ENCODE measurements around the gene PRDX3.
"Not testable (repeated sequence)": the region's sequence is repeated elsewhere in the genome, so short reads cannot be mapped to it uniquely, and the experiment has no call there.

Gene PRDX3

DNA sequence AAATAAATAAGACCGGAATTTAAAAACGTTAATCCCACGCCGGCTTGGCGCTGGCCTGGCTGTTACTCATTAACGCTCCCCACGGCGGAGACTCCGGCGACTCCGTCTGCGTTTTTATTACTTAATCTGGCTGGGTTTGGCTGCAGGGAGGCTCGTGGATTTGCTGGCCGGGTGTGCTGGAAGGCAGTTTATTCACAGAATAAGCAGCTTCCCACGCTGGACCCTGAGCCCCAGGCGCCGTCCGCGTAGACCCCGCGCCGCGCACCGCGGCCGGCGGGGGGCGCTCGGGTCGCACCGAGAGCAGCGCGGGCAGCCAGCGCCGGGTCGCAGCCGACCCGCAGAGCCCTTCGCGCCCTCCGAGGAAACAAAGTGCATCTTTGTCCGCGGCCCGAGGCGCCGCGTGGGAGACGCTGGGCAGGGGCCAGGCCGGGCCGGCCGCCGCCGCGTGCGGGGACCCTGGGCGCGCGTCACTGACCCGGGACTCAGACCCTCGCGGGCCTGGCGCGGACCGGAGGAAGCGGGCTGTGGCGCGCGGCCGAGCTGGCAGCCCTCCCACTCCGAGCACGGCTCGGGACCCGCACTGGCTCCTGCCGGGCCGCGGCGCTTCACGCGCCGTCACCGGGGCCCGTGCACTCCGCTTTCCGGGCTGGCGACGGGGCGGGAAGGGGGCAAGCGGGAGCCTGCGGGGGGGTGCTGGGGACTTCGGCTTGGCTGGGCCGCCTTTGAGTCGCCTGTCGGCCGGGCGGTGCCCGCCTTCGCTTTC is 28.2 kb upstream of the PRDX3 start:
- in situ Hi-C loops (cut with MboI; ENCODE audit: low sequenced_read_pairs) = no loop called here

DNA sequence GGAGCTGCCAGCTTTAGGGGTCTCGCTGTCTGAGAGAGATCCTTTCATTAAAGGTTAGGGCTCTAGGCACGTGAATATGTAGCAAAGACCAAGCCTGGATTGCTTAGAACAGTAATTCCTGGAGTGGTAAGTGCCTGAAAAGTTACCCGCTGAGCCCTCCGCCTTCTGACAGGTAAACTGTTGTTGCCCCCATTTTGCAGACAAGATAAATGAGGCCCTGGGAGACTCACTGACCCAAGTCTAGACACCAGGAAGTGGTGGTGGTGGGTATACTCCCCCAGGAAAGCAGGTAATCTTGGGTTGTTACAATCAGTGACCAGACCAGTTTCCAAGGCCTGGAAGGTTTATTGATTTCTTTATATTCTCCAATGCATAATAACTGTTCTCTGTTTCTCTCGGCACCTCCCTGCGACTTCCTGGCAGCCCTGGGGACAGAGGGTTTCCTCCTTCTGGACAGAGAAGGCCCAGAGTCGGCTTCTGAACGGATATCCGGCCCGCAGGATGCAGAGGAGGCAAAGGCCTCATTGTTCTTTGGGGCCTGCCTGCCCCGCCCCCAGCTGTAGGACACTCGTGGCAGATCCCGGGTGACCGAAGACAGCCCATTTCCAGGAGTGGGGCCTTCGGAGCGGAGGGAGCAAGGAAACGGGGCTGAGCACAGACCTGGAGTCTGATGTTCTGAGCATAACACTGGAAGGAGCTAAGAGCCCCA is 27.4 kb upstream of the PRDX3 start:
- in situ Hi-C loops (cut with MboI; ENCODE audit: low sequenced_read_pairs) = no loop called here

DNA sequence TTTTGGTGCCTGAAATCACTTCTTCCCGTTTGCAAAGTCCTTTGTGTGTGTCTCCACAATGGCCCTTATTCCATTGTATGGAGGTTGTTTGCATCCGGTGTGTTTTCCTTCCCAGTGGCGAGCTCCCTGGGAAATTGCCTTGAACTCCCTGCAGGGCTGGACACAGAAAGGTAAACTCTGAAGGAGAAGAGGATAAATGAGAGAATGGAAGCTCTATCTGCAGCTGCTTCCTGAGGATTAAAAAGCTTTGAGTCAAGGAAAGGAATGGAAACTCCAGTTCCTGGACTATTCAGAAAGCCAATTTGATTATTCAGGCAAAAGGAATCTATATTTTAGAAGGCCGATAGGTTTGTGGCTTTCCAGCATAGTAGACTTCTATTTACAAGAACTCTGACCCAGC is 24.4 kb upstream of the PRDX3 start:
- in situ Hi-C loops (cut with MboI; ENCODE audit: low sequenced_read_pairs) = no loop called here

DNA sequence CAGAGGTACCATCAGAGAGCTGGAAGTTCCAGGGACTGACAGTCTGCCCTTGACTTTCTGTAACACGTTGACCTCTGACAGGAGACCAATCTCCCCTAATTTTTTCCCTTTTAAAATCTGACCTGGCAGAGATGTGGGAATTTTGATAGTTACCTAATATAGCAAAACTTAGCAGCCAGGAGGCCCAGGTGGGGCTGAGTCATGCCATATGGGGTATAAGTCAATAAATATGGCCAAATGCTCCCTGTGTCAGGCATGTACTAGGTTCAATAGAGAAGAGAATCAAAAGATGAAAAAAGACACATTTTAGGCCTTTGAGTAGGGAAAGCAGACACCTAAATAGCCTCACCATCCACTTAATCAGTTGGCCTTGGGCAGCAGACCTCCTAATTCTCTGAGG is 22.6 kb upstream of the PRDX3 start:
- in situ Hi-C loops (cut with MboI; ENCODE audit: low sequenced_read_pairs) = no loop called here

DNA sequence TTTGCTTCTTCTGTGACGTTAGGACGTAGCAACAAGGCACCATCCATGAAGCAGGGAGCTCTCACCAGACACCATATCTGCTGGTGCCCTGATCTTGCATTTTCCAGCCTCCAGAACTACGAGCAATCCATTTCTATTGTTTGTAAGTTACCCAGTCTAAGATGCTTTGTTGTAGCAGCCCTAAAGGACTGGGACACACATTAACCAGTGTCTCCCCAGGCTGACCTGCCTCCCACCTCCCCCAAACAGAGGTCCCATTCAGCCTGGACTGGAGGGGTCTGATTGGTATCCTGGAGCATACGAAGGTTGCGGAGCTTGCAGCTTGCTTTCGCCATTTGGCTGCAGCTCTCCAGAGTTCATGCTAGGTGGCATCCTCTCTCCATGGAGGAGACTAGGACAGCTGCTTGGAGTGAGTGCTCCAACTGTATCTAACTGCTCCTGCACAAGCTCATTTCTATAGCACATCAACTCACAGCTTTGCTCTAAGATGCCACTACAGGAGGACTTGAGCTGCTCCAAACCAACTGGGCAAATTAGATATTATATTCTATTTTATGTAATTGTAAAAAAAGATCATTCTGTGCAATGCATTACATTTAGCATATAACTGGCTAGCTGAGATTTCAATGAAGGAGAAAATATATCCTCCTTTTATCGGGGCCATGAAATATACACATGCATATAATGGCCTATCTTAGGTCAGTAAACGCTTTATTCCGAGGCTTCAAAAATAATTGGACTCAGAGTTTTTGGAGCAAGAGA is 20.8 kb upstream of the PRDX3 start:
- in situ Hi-C loops (cut with MboI; ENCODE audit: low sequenced_read_pairs) = no loop called here

DNA sequence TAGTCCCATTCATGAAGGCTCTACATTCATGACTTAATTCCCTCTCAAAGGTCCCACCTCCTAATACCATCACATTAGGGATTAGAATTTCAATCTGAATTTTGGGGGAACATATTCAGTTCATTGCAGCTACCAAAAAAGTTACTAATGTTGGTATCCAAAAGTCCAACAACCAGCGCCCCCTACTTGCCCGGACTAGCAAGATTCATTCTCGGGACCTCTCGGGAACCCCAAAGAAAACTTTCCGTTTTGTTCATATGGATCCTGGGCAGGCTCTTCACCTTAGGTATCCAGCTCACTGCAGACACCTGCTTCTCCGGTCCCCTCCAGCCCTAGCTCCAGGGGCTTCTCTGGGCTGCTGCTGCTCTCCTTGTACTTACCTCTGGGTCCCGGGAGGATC is 19.8 kb upstream of the PRDX3 start:
- in situ Hi-C loops (cut with MboI; ENCODE audit: low sequenced_read_pairs) = no loop called here

DNA sequence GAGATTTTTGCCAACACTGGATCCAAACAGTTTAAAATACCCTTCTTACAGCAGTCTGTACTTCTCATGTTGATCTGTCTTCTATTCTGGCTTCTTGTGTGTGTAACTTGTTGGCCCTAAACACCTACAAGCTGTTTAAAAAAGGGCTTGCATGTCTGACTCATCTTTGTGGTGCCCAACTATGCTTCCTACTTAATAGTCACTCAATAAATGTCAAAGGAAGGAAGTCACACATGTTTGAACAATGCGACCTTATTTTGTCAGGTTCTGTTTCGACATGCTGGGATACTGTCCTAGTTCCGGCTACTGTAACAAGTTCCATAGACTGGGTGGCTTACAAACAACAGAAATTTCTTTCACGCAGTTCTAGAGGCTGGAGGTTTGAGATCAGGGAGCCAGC is 19.3 kb upstream of the PRDX3 start:
- in situ Hi-C loops (cut with MboI; ENCODE audit: low sequenced_read_pairs) = no loop called here

DNA sequence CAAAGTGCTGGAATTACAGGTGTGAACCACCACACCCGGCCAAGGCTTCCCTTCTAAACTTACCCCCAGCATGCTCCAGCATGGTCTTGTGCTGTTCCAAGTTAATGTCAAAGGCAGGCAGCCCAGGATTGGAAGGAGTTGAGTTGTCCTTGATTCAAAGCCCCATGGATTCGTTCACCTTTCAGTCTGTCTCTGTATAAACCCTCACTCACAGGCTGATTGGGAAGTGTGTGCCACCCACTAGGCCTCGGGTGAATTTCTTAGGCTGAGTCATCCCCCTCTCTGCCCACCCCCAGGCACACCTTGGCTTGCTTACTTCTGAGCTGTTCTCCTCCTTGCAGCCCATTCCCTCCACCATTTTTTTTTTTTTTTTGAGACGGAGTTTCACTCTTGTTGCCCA is 13.3 kb upstream of the PRDX3 start:
- in situ Hi-C loops (cut with MboI; ENCODE audit: low sequenced_read_pairs) = no loop called here

DNA sequence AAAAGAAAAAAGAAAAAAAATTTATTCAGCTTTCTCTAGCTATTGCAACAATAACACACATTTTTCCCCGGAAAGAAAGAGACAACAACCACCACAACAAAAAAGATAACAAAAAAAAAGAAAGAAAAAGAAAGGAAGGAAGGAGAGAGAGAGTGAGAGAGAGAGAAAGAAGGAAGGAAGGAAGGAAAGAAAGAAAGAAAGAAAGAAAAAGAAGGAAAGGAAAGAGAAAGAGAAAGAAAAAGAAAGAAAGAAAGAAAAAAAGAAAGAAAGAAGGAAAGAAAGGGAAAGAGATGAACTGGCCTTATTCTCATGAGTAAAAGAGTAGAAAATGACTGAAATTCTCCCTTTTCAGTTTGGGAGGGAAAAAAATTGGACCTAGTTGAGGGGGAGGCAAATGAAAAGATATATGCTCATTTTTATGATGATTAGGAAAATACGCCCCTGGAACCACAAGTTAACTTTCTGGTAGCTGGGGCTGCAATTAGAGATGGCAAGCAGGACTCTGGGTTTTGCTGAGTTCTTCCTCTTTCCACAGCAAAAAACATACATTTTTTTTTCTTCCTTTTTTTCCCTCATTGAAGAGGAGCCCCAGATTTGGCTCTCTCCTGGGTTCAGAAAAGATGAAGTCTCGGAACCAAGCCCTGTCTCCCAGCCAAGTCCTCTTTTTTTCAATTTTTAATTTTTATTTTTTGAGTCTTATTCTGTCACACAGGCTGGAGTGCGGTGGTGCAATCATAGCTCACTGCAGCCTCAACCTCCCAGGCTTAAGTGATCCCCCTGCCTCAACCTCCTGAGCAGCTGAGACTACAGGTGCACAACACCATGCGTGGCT is 12.6 kb upstream of the PRDX3 start:
- in situ Hi-C loops (cut with MboI; ENCODE audit: low sequenced_read_pairs) = no loop called here

DNA sequence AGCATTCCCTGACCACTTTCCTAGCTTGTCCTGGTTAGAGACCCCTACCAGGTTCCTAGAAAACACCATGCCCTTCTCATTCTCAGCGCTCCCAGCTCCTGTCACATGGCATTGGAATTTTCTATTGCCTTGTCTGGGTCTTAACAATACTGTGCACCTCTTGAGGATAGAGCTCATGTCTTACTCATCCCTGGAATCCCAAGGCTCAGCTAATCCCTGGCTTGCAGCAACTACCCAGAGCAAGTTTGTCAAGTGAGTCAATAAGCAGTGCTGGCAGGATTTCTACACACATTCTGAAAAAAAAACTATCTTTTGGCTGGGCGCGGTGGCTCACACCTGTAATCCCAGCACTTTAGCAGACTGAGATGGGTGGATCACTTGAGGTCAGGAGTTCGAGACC is 11.7 kb upstream of the PRDX3 start:
- in situ Hi-C loops (cut with MboI; ENCODE audit: low sequenced_read_pairs) = no loop called here

DNA sequence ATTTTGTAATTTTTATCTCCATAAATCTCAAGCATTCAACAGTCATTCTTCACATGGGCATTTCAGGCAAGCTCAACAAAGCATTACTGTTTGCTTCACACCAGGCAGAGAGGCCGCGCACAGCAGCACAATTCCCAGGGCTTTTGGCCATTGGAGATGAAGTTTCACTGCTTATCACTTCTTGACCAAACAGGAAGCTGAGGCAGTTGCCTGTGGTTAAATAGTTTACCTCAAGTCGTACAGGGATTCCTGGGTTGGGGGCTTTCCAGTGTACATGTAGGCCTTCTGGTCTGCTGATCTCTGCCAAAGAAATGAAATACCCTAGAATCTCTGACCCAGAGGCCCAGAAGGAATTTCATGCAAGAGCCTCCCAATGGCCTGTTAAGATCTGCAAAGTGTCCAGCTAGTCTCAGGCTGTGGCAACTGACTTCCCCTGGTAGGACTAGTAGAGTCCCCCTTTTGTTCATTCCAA is 11.2 kb upstream of the PRDX3 start:
- in situ Hi-C loops (cut with MboI; ENCODE audit: low sequenced_read_pairs) = no loop called here

DNA sequence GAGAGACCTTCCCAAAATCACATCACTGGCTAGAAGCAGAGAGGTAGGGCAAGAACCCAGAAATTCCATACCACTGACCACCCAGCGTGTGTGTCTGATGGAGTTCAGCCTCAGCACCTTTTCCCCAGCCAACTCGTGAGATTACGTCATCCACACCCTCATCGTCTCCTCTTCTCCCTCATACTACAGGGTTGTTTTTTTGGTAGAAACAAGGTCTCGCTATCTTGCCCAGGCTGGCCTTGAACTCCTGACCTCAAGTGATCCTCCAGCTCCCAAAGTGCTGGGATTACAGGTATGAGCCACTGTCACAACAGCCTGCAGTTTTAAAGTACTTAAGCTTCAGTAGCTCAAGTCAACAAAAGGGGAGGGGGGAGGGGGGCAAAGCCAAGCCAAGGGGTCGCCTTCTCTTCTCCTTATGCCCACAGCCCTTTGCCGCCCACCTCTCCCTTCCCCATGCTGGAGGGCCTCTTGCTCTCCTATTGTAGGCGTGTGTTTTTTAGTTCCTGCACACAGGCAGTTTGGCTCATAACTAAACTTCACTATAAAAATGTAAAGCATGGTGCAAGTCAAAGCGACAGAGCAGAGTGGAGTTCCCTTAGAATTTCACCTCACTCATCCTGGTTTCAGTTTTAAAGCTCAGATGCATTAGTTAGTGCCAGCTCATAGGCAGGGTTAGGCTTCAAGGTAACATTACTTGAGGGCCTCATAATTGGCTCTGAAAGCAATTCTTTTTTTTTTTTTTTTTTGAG is 5.2 kb upstream of the PRDX3 start:
- in situ Hi-C loops (cut with MboI; ENCODE audit: low sequenced_read_pairs) = no loop called here

DNA sequence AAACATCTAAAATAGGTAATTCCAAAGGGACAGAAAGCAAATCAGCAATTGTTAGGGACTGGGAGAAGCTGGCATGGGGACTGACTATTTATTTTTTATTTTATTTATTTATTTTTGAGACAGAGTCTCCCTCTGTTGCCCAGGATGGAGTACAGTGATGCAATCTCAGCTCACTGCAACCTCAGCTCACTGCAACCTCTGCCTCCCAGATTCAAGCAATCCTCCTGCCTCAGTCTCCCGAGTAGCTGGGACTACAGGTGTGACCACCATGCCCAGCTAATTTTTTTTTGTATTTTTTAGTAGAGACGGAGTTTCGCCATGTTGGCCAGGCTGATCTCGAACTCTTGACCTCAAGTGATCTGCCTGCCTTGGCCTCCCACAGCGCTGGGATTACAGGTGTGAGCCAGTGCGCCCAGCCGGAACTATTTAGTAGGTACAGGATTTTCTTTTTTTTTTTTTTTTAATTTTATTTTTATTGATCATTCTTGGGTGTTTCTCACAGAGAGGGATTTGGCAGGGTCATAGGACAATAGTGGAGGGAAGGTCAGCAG is 2.3 kb upstream of the PRDX3 start:
- in situ Hi-C loops (cut with MboI; ENCODE audit: low sequenced_read_pairs) = not testable (repeated sequence)

DNA sequence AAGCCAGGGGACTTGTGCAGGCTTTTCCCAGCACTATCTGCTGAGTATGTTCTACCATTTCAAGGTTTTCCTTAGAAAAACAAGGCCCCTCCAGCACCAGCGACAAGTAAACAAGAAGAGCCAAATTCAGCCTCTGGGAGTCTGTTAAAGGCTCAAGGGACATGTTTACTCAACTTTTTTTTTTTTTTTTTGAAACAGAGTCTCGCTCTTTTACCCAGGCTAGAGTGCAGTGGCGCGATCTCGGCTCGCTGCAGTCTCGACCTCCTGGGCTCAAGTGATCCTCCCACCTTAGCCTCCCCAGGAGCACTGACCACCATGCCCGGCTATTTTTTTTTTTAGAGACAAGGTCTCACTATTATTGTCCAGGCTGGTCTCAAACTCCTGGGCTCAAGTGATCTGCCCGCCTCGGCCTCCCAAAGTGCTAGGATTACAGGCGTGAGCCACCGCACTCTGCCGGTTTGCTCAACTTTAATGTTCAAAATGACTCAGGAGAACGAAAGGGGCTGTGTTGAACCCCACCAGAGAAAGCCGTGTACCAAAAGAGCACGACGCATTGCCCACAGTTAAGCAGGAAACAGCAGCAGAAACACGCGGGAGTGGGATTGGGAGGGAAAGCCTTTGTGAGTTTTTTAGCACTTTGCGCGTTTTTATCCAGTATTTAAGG is 772 bp downstream of the PRDX3 start:
- in situ Hi-C loops (cut with MboI; ENCODE audit: low sequenced_read_pairs) = no loop called here

DNA sequence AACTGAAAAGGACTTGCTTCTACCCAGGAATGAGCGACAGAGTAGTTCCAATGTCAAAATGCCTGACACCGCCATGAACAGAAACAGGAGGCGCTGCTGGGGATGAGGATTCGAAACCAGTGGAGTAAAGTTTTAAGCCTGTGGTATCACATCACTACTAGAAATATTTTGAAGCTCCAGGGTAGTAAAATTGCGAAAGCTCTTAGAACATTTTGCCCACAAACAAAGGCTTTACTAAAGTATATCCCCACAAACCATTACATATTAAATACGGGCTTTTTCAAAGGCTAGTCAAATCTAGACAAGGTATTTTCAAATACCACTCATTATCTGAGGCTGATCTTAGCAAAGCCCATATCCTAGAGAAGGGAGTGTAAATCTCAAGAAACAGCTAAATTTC is 2.4 kb downstream of the PRDX3 start:
- in situ Hi-C loops (cut with MboI; ENCODE audit: low sequenced_read_pairs) = no loop called here

DNA sequence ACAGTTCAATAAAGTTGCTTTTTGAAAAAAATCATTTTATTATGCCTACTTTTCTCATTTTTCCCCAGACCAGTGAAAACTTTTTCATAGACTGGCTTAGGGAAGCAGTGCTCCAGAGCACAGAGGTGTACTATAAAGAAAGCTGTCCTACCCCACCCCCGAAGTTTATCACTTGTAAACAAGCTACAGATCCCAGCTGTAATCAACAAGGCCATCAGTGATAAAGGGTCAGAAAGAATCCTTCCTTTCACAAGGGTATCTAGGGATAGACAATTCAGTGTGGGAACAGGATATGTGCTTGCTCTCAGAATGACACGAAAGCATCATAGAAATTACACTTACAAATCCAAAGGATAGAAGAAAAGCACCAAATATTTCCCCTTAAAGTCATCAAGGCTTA is 4.5 kb downstream of the PRDX3 start:
- in situ Hi-C loops (cut with MboI; ENCODE audit: low sequenced_read_pairs) = no loop called here

DNA sequence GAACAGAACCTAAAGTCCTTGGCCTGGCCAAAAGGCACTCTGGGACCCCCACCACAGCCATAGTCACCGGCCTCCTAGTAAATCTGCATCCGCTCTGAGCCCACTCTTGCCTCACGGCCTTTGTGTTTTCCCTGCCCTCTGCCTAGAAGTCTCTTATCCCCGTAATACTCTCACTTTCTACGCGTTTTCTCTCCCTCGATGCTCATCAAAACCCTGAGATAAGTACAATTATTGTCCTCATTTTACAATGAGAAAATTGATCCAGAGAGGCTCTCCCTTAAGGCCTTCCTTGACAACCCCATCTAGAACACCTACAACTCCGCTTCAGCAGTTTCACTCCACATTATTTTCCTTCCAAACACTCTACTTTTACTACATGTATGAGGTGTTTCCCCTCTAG is 11.6 kb downstream of the PRDX3 start:
- in situ Hi-C loops (cut with MboI; ENCODE audit: low sequenced_read_pairs) = no loop called here

DNA sequence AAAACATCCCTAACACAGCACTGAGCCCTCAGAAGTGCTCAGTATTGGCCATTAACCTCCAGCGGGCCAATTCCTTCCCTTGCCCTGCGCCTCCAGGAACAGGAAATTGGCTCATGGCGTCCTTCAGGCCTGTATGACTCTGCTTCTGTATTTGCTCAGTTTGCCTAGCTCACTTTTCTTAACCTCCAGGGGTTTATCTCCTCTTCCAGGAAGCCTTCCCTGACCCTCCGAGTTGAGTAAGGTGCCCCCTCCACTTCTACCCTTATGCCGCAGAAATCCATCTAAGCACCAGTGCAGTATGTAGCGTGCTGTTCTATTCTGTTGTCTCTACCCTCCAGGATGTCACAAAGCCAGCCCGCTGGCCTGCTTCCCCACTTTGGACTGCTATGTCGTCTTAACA is 12.0 kb downstream of the PRDX3 start:
- in situ Hi-C loops (cut with MboI; ENCODE audit: low sequenced_read_pairs) = no loop called here

DNA sequence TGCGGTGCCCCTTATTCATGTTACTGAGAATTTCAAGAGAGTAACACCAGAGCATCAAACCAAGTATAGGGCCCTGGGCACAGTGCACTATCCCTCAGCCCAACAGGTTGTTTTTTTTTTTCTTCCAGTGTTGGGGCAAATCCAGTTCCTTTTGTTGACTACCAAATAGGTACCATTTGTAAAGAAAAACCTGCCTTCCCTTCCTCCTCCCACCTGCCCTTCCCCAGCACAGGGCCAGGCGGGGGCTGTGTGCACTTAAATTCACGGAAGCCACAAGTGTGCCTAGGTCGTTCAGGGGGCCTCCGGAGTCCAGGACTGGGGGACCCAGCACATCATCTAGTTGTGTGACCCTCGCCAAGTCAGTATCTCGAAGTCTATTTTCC is 12.5 kb downstream of the PRDX3 start:
- in situ Hi-C loops (cut with MboI; ENCODE audit: low sequenced_read_pairs) = no loop called here

Measured in hTERT RPE-1 (cell line).